Neural progenitor cell (in vitro differentiated cells): Measurements from ENCODE around the gene ADCY2.

Experiments
- EZH2 ChIP-seq: fragments of 200-600 bp; sonication (generic); IDR thresholded peaks from 2 replicates; pipeline ENCODE4 v1.6.1; 2017; ENCODE audit warnings: antibody characterized with exemption, mild to moderate bottlenecking, moderate library complexity
- TF ChIP-seq, protein P1 (sequence below): fragments of 200-600 bp; sonication (generic); IDR thresholded peaks from 2 replicates; pipeline ENCODE4 v1.5.1; 2017; ENCODE audit warnings: antibody characterized with exemption, mild to moderate bottlenecking

- TF ChIP-seq, protein P1, sequence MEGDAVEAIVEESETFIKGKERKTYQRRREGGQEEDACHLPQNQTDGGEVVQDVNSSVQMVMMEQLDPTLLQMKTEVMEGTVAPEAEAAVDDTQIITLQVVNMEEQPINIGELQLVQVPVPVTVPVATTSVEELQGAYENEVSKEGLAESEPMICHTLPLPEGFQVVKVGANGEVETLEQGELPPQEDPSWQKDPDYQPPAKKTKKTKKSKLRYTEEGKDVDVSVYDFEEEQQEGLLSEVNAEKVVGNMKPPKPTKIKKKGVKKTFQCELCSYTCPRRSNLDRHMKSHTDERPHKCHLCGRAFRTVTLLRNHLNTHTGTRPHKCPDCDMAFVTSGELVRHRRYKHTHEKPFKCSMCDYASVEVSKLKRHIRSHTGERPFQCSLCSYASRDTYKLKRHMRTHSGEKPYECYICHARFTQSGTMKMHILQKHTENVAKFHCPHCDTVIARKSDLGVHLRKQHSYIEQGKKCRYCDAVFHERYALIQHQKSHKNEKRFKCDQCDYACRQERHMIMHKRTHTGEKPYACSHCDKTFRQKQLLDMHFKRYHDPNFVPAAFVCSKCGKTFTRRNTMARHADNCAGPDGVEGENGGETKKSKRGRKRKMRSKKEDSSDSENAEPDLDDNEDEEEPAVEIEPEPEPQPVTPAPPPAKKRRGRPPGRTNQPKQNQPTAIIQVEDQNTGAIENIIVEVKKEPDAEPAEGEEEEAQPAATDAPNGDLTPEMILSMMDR, result no peak
- no peak for TF ChIP-seq EZH2
These were observed 15.1 kb downstream of the ADCY2 start for GRCh38 chr5:7410936-7411511.
